Neuronal stem cell (in vitro differentiated cells): ENCODE results near the gene MIGA2.

Experiments used
- DNase-seq: peaks from one replicate; pipeline ENCODE4 v3.0.0-alpha.2; 2013; ENCODE audit warnings: low spot score
- H2AFZ ChIP-seq: one replicate; pipeline ENCODE4 v1.6.1; 2013; ENCODE audit warnings: mild to moderate bottlenecking, low read length, inconsistent platforms
- H2AK5ac ChIP-seq: 2 replicates; pipeline ENCODE4 v1.6.1; 2013; ENCODE audit warnings: low read depth, mild to moderate bottlenecking, inconsistent platforms, low read length, moderate library complexity, mixed read lengths
- H2BK120ac ChIP-seq: 2 replicates; pipeline ENCODE4 v1.6.1; 2013; ENCODE audit warnings: low read depth, mild to moderate bottlenecking, inconsistent platforms, low read length, moderate library complexity, mixed read lengths
- H2BK12ac ChIP-seq: one replicate; pipeline ENCODE4 v1.6.1; 2013; ENCODE audit warnings: low read length, inconsistent platforms
- H2BK15ac ChIP-seq: 2 replicates; pipeline ENCODE4 v1.6.1; 2013; ENCODE audit warnings: mild to moderate bottlenecking, low read length, inconsistent platforms, mixed read lengths
- H2BK5ac ChIP-seq: one replicate; pipeline ENCODE4 v1.6.1; 2013; ENCODE audit warnings: inconsistent platforms, mild to moderate bottlenecking, low read length, moderate library complexity
- H3K14ac ChIP-seq: one replicate; pipeline ENCODE4 v1.6.1; 2013; ENCODE audit warnings: low read length, inconsistent platforms
- H3K18ac ChIP-seq: 2 replicates; pipeline ENCODE4 v1.6.1; 2013; ENCODE audit warnings: low read length, inconsistent platforms
- H3K23ac ChIP-seq: 2 replicates; pipeline ENCODE4 v1.6.1; 2013; ENCODE audit warnings: low read depth, mild to moderate bottlenecking, mixed read lengths, low read length, inconsistent platforms; ENCODE audit not compliant: poor library complexity
- H3K27ac ChIP-seq: replicated peaks from 3 replicates; pipeline ENCODE4 v1.5.1; 2013; ENCODE audit warnings: low read length, inconsistent platforms
- H3K27me3 ChIP-seq, 3 experiments: 2 replicates each; pipeline ENCODE4 v1.6.1; 2013; ENCODE audit warnings: low read length in 3 of 3, mild to moderate bottlenecking in 2 of 3, inconsistent platforms in 1 of 3, low read depth in 1 of 3, mixed read lengths in 1 of 3, moderate library complexity in 1 of 3; ENCODE audit not compliant: control insufficient read depth in 3 of 3, insufficient read depth in 3 of 3
- H3K36me3 ChIP-seq, 2 donors: replicated peaks in 1 of 2; 2 replicates each; pipeline ENCODE4 v1.6.1; 2013; ENCODE audit warnings: low read length in 2 of 2; ENCODE audit not compliant: control insufficient read depth in 2 of 2, insufficient read depth in 2 of 2
- H3K4ac ChIP-seq: 2 replicates; pipeline ENCODE4 v1.6.1; 2013; ENCODE audit warnings: inconsistent platforms, mild to moderate bottlenecking, low read length, moderate library complexity
- H3K4me1 ChIP-seq, 2 donors: 1 replicate in 1 of 2; 2 replicates in 1 of 2; pipeline ENCODE4 v1.6.1; 2013; ENCODE audit warnings: low read length in 2 of 2, low read depth in 1 of 2; ENCODE audit not compliant: control insufficient read depth in 2 of 2, insufficient read depth in 1 of 2
- H3K4me2 ChIP-seq: one replicate; pipeline ENCODE4 v1.6.1; 2013; ENCODE audit warnings: mild to moderate bottlenecking, low read length, inconsistent platforms; ENCODE audit not compliant: insufficient read depth, poor library complexity, severe bottlenecking
- H3K4me3 ChIP-seq, 2 donors: 2 replicates each; pipeline ENCODE4 v1.5.1; 2013; ENCODE audit warnings: low read length in 2 of 2, mild to moderate bottlenecking in 2 of 2, inconsistent platforms in 1 of 2, moderate library complexity in 1 of 2
- H3K79me1 ChIP-seq: one replicate; pipeline ENCODE4 v1.6.1; 2013; ENCODE audit warnings: low read depth, mild to moderate bottlenecking, inconsistent platforms, low read length, moderate library complexity
- H3K9ac ChIP-seq: one replicate; pipeline ENCODE4 v1.6.1; 2013; ENCODE audit warnings: mild to moderate bottlenecking, low read depth, low read length, inconsistent platforms; ENCODE audit not compliant: poor library complexity
- H3K9me3 ChIP-seq, 2 donors: replicated peaks in 1 of 2; 2 replicates each; pipeline versions ENCODE3 to v1.6.1; 2013; ENCODE audit warnings: low read length in 2 of 2, mild to moderate bottlenecking in 2 of 2, inconsistent platforms in 1 of 2, low read depth in 1 of 2, mixed read lengths in 1 of 2, moderate library complexity in 1 of 2; ENCODE audit not compliant: control insufficient read depth in 2 of 2, insufficient read depth in 1 of 2
- H4K8ac ChIP-seq: one replicate; pipeline ENCODE4 v1.6.1; 2013; ENCODE audit warnings: low read depth, mild to moderate bottlenecking, inconsistent platforms, low read length, moderate library complexity
- H4K91ac ChIP-seq: one replicate; pipeline ENCODE4 v1.6.1; 2013; ENCODE audit warnings: low read length, low read depth, mild to moderate bottlenecking, inconsistent platforms; ENCODE audit not compliant: poor library complexity
- WGBS, 2 donors: extraction: QIAGEN DNeasy Blood & Tissue Kit; methylation state at CpG; one replicate each; pipeline ENCODE4 v1.1.7; 2013; ENCODE audit warnings: missing lambda C conversion rate in 2 of 2, mixed read lengths in 1 of 2; ENCODE audit not compliant: insufficient read length in 2 of 2, insufficient replicate concordance in 1 of 2; ENCODE audit errors: extremely low coverage in 2 of 2; 5-methylcytosine and 5-hydroxymethylcytosine counted together

MIGA2 gene

DNA sequence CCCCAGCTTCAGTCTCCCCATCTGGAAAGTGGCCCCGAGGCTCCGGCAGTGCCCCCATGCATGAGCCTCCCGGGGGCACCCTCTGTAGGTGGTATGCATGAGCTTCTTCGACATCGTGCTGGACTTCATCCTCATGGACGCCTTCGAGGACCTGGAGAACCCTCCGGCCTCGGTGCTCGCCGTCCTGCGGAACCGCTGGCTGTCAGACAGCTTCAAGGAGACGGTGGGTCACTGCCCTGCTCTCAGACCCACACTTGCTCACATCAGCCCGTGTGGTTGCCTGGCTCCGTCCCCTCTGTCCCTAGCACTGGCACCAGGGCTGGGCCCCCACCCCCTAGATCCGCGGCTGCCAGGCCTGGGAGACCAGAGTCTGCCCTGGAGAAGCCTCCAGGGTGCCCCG, 31.7 kb downstream of the MIGA2 start:
- H2BK5ac ChIP-seq, result no peak overlapping the region
- H2AK5ac ChIP-seq, result no peak overlapping the region
- no peak overlapping the region for H2BK120ac ChIP-seq
- H3K79me1 ChIP-seq, result no peaks in the 10 kb centered on the region
- H2BK12ac ChIP-seq, result no peak overlapping the region
- H3K14ac ChIP-seq, result no peak overlapping the region
- peaks cover 0 to 3% of the 10 kb centered on the region in 2 donors for H3K4me1 ChIP-seq
- H3K27me3 ChIP-seq, result no peaks in the 10 kb centered on the region
- H3K18ac ChIP-seq, result no peak overlapping the region
- H3K23ac ChIP-seq, result no peak overlapping the region
- H3K27ac ChIP-seq, result no peak overlapping the region
- H3K9me3 ChIP-seq, result no peaks in the 10 kb centered on the region
- peaks cover 36 to 57% of the 10 kb centered on the region in 2 donors for H3K36me3 ChIP-seq
- no peak overlapping the region for H3K4me3 ChIP-seq
- H3K4me2 ChIP-seq, result no peak overlapping the region
- no peak overlapping the region for H3K4ac ChIP-seq
- DNase-seq, result no peak
- no peak overlapping the region for H4K91ac ChIP-seq
- H2BK15ac ChIP-seq, result no peak overlapping the region
- no peak overlapping the region for H2AFZ ChIP-seq
- no peak overlapping the region for H3K9ac ChIP-seq
- WGBS, 2 donors, result no CpG with 5 or more reads among the region's 19 CpGs
- no peak overlapping the region for H4K8ac ChIP-seq

- peak overlapping the region; percentile 41 for H3K18ac ChIP-seq
- no peak overlapping the region for H2AFZ ChIP-seq
- no peak overlapping the region for H3K4me3 ChIP-seq
- H2BK120ac ChIP-seq, result no peak overlapping the region
- H3K9ac ChIP-seq, result no peak overlapping the region
- peaks cover 0 to 3% of the 10 kb centered on the region in 2 donors for H3K4me1 ChIP-seq
- H3K4me2 ChIP-seq, result no peak overlapping the region
- no peak overlapping the region for H3K27ac ChIP-seq
- no peak overlapping the region for H4K8ac ChIP-seq
- H2BK15ac ChIP-seq, result no peak overlapping the region
- H3K27me3 ChIP-seq, result no peaks in the 10 kb centered on the region
- H2BK12ac ChIP-seq, result no peak overlapping the region
- H2BK5ac ChIP-seq, result no peak overlapping the region
- peak overlapping the region; percentile 93 for H3K23ac ChIP-seq
- no CpG with 5 or more reads among the region's 31 CpGs for WGBS, 2 donors
- H3K4ac ChIP-seq, result no peak overlapping the region
- H2AK5ac ChIP-seq, result no peak overlapping the region
- peaks cover 33 to 57% of the 10 kb centered on the region in 2 donors for H3K36me3 ChIP-seq
- no peaks in the 10 kb centered on the region for H3K79me1 ChIP-seq
- no peaks in the 10 kb centered on the region for H3K9me3 ChIP-seq
- no peak overlapping the region for H3K14ac ChIP-seq
- no peak overlapping the region for H4K91ac ChIP-seq
- no peak for DNase-seq
Observed at GRCh38 chr9:129068990-129069861, 32.8 kb downstream of the MIGA2 start.

DNA sequence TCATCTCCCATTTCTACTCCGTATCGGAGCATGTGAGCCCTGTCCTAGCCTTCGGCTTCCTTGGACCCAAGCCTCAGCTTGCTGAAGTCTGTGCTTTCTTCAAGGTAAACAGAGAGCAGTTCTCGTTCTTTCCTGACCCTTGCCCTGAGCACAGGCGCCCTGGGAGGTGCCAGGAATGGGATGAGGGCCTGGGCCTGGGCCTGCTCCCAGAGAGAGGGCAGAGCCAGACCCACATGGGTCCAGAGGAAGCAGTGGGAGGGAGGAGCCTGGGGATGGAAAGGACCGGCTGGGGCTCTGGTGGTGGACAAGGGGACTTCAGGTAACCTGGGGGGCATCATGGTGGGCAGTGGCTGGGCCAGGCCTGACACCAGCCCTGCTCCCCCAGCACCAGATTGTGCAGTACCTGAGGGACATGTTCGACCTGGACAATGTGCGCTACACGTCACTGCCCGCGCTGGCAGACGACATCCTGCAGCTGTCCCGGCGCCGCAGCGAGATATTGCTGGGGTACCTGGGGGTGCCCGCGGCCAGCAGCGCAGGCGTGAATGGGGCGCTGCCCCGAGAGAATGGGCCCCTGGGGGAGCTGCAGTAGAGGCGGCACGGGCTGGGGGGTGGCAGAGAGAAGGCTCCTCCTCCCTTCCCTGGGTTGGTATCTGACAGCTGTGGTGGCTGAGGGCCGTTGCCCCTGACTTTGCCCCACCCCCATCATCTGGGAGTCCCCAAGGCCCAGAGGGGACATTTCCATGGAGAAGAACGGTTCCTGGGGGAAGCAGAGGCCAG, 33.6 kb downstream of the MIGA2 start:
- Histone ChIP-seq H3K4me3 (no peak overlapping the region), H2AFZ (no peak overlapping the region), H3K36me3 (peaks cover 32 to 51% of the 10 kb centered on the region in 2 donors), H2BK15ac (no peak overlapping the region), H2BK5ac (no peak overlapping the region), H3K9me3 (no peaks in the 10 kb centered on the region), H4K8ac (no peak overlapping the region), H3K4ac (no peak overlapping the region), H3K27me3 (no peaks in the 10 kb centered on the region), H2BK12ac (peak overlapping the region; percentile 22), H3K23ac (peak overlapping the region; percentile 43), H3K9ac (no peak overlapping the region), H2BK120ac (no peak overlapping the region), H3K14ac (no peak overlapping the region), H2AK5ac (no peak overlapping the region), H3K79me1 (no peaks in the 10 kb centered on the region), H4K91ac (no peak overlapping the region), H3K4me2 (no peak overlapping the region), H3K4me1 (peaks cover 0 to 3% of the 10 kb centered on the region in 2 donors), H3K18ac (no peak overlapping the region), H3K27ac (no peak overlapping the region)
- no CpG with 5 or more reads among the region's 26 CpGs for WGBS, 2 donors
- no peak for DNase-seq
